HepG2 (cell line): ENCODE measurements around the gene OR10J4. TPM values are rescaled to one million over a fixed set of nuclear protein-coding genes. Genes with fewer than 3 reads are reported as not detected.

Source experiments
- ATAC-seq: fragments of 200-7000 bp; cut with Tn5 transposase; 3 replicates; pipeline ENCODE4 v1.9.1; 2020; ENCODE audit warnings: mild to moderate bottlenecking, moderate library complexity
- Bru-seq: library from RNA; stranded (reverse); fragments of 400-500 nt; gene quantifications from one replicate; lab custom pipeline; 2021; lab: Mats Ljungman, UMichigan
- BruChase-seq, 2 experiments: library from RNA; stranded (reverse); fragments of 400-500 nt; gene quantifications; one replicate each; lab custom pipeline; 2021; lab: Mats Ljungman, UMichigan
- BruUV-seq: library from RNA; stranded (reverse); fragments of 400-500 nt; replicated peaks from 2 replicates; lab custom pipeline; 2021; lab: Mats Ljungman, UMichigan
- CTCF ChIA-PET: fragments of 300-600 bp; formaldehyde crosslinking; extraction: SDS; loops from one replicate; lab custom pipeline; 2021; ENCODE audit warnings: low total read pairs, inconsistent platforms, low intra/inter-chr PET ratio; lab: Yijun Ruan, JAX
- POLR2A ChIA-PET: fragments of 350-600 bp; sonication (Branson Sonifier 250); formaldehyde crosslinking; loops from one replicate; lab custom pipeline; 2020; ENCODE audit warnings: antibody characterized with exemption, inconsistent platforms; lab: Yijun Ruan, JAX
- DNase-seq: peaks from one replicate; pipeline ENCODE4 v3.0.0-alpha.2; 2015; ENCODE audit warnings: low spot score
- FAIRE-seq: peaks from 3 replicates; lab custom pipeline; 2011; peaks lifted over from hg19 to GRCh38; lab: Jason Lieb, UNC
- H2AFZ ChIP-seq: one replicate; pipeline ENCODE4 v1.6.1; 2011; ENCODE audit warnings: low read length, inconsistent platforms
- H3K27ac ChIP-seq: fragments of 300-600 bp; 3 replicates; pipeline ENCODE4 v1.8.0; 2011; ENCODE audit warnings: mixed run types, mild to moderate bottlenecking, mixed read lengths, low read length, inconsistent platforms; ENCODE audit not compliant: insufficient read depth; ENCODE audit errors: extremely low read length
- H3K27me3 ChIP-seq, 2 experiments: fragments of 200-600 bp in 1 of 2; 2 replicates in 1 of 2; 3 replicates in 1 of 2; pipeline versions ENCODE4 v1.6.0 to v1.8.0; 2011; ENCODE audit warnings: low read length in 2 of 2, mild to moderate bottlenecking in 2 of 2, moderate library complexity in 2 of 2, inconsistent platforms in 1 of 2; ENCODE audit not compliant: insufficient read depth in 2 of 2, control insufficient read depth in 1 of 2
- H3K36me3 ChIP-seq, 2 experiments: fragments of 200-600 bp in 1 of 2; replicated peaks in 1 of 2; 2 replicates in 1 of 2; 3 replicates in 1 of 2; pipeline versions ENCODE4 v1.5.1 to v1.8.0; 2011; ENCODE audit warnings: low read length in 2 of 2, inconsistent platforms in 1 of 2; ENCODE audit not compliant: insufficient read depth in 2 of 2, control insufficient read depth in 1 of 2
- H3K4me1 ChIP-seq: 2 replicates; pipeline ENCODE4 v1.5.1; 2012; ENCODE audit warnings: low read length, inconsistent platforms; ENCODE audit not compliant: insufficient read depth
- H3K4me2 ChIP-seq: 2 replicates; pipeline ENCODE4 v1.6.0; 2011; ENCODE audit warnings: low read depth, low read length, inconsistent platforms
- H3K4me3 ChIP-seq, 3 experiments: fragments of 200-600 bp in 1 of 3; sonication (generic), shearing (Covaris generic) in 1 of 3; replicated peaks in 1 of 3; 2 replicates each; pipeline ENCODE4 v1.5.1; 2011 to 2016; ENCODE audit warnings: low read length in 3 of 3, inconsistent platforms in 2 of 3, low read depth in 2 of 3, mild to moderate bottlenecking in 2 of 3, control low read depth in 1 of 3, mixed read lengths in 1 of 3; ENCODE audit not compliant: insufficient read depth in 1 of 3
- H3K79me2 ChIP-seq: one replicate; pipeline ENCODE4 v1.6.1; 2011; ENCODE audit warnings: low read length, inconsistent platforms; ENCODE audit not compliant: insufficient read depth
- H3K9ac ChIP-seq: 2 replicates; pipeline ENCODE4 v1.6.0; 2011; ENCODE audit warnings: mild to moderate bottlenecking, low read depth, low read length, inconsistent platforms; ENCODE audit not compliant: insufficient read depth
- H3K9me3 ChIP-seq: 2 replicates; pipeline ENCODE4 v1.5.1; 2012; ENCODE audit warnings: mild to moderate bottlenecking, low read length
- H4K20me1 ChIP-seq: 2 replicates; pipeline ENCODE4 v1.6.0; 2011; ENCODE audit warnings: inconsistent platforms, mild to moderate bottlenecking, low read length, moderate library complexity; ENCODE audit not compliant: insufficient read depth
- AKAP8 ChIP-seq: sonication (generic); formaldehyde crosslinking; IDR thresholded peaks from 2 replicates; pipeline ENCODE4 v1.5.1; 2020; ENCODE audit warnings: mild to moderate bottlenecking, missing genetic modification reagents
- BHLHE40 ChIP-seq: IDR thresholded peaks from 2 replicates; pipeline ENCODE4 v1.6.1; 2011; ENCODE audit warnings: low read length, improper control_type of control experiment
- DNMT3B ChIP-seq: conservative IDR thresholded peaks from 2 replicates; pipeline ENCODE4 v1.6.1; 2016; ENCODE audit warnings: missing biosample characterization, control low read depth
- PHF5A ChIP-seq: IDR thresholded peaks from one replicate; pipeline ENCODE4 v1.6.1; 2018; ENCODE audit warnings: low read depth, missing genetic modification reagents; ENCODE audit not compliant: unreplicated experiment
- PHF8 ChIP-seq: sonication (generic); formaldehyde crosslinking; IDR thresholded peaks from 2 replicates; pipeline ENCODE4 v1.5.0; 2020; ENCODE audit warnings: missing genetic modification reagents
- PITX1 ChIP-seq: sonication (generic); formaldehyde crosslinking; IDR thresholded peaks from 2 replicates; pipeline ENCODE4 v1.5.1; 2020; ENCODE audit warnings: mild to moderate bottlenecking, missing genetic modification reagents
- REXO4 ChIP-seq: sonication (generic); formaldehyde crosslinking; IDR thresholded peaks from 2 replicates; pipeline ENCODE4 v1.8.0; 2022; ENCODE audit warnings: missing genetic modification reagents, mild to moderate bottlenecking, borderline replicate concordance
- RNF2 ChIP-seq: fragments of 450-650 bp; conservative IDR thresholded peaks from 2 replicates; pipeline ENCODE4 v1.6.1; 2016; ENCODE audit warnings: low read depth
- ZNF30 ChIP-seq: sonication (generic); formaldehyde crosslinking; IDR thresholded peaks from 2 replicates; pipeline ENCODE4 v1.5.0; 2020; ENCODE audit warnings: mild to moderate bottlenecking, missing genetic modification reagents
- ZNF660 ChIP-seq: sonication (generic); formaldehyde crosslinking; IDR thresholded peaks from 2 replicates; pipeline ENCODE4 v1.5.1; 2020; ENCODE audit warnings: mild to moderate bottlenecking, low read depth, missing genetic modification reagents, borderline replicate concordance
- ZNF780A ChIP-seq: sonication (generic); formaldehyde crosslinking; IDR thresholded peaks from 2 replicates; pipeline ENCODE4 v1.8.0; 2022; ENCODE audit warnings: mild to moderate bottlenecking, missing genetic modification reagents, moderate library complexity
- WGBS: methylation state at CpG from one replicate; pipeline ENCODE4 v1.1.6; 2017; ENCODE audit warnings: low lambda C conversion rate; 5-methylcytosine and 5-hydroxymethylcytosine counted together
- in situ Hi-C: cut with HindIII; loops from 2 replicates; pipeline ENCODE4 v1.10.0; 2017; ENCODE audit warnings: low pct_unique_long_range_greater_than_20kb; ENCODE audit not compliant: extremely low pct_ligation_motif_present
- intact Hi-C: fragments of 100-400 bp; cut with micrococcal nuclease; formaldehyde crosslinking; loops from one replicate; pipeline ENCODE4 v1.10.0; 2022; ENCODE audit not compliant: unreplicated experiment
- long read RNA-seq, 2 experiments: library from RNA in 1 of 2; library from polyadenylated mRNA in 1 of 2; stranded (forward) in 1 of 2; unstranded in 1 of 2; transcript quantifications; one replicate each; pipeline ENCODE4 v2.0.0, GENCODE V29; 2019 to 2022
- polyA minus RNA-seq, 3 experiments: library from RNA; depleted of rRNA, polyadenylated mRNA; stranded (reverse); fragments of >200 nt; gene quantifications; 2 replicates each; pipeline ENCODE4 v1.2.3, GENCODE V29; 2011; ENCODE audit warnings: low replicate concordance in 1 of 3
- polyA plus RNA-seq, 8 experiments: library from polyadenylated mRNA; depleted of rRNA in 3 of 8; stranded (reverse) in 7 of 8; unstranded in 1 of 8; fragments of >200 nt; fragmentation: Illumina TruSeq in 4 of 8; extraction: Trizol in 4 of 8; gene quantifications; 2 replicates each; pipeline versions ENCODE4 v1.2.1 to v1.2.3, GENCODE V29; 2011 to 2016; ENCODE audit warnings: low read depth in 4 of 8, missing spikeins in 1 of 8, mixed read lengths in 1 of 8; ENCODE audit not compliant: insufficient read depth in 1 of 8
- total RNA-seq, 5 experiments: library from RNA; depleted of rRNA; stranded (reverse); fragments of >200 nt; fragmentation: Illumina TruSeq; extraction: Trizol; gene quantifications; 2 replicates each; pipeline ENCODE4 v1.2.3, GENCODE V29; 2016; ENCODE audit warnings: low read depth in 1 of 5
- TF ChIP-seq, protein P1 (sequence below): sonication (generic); formaldehyde crosslinking; IDR thresholded peaks from 2 replicates; pipeline ENCODE4 v1.4.0; 2020; ENCODE audit warnings: missing genetic modification reagents, borderline replicate concordance
- TF ChIP-seq, protein P2 (sequence below): sonication (generic); formaldehyde crosslinking; IDR thresholded peaks from 2 replicates; pipeline ENCODE4 v1.4.0; 2020; ENCODE audit warnings: missing genetic modification reagents, borderline replicate concordance
- TF ChIP-seq, protein P3 (sequence below): sonication (generic); formaldehyde crosslinking; IDR thresholded peaks from 2 replicates; pipeline ENCODE4 v1.5.0; 2020; ENCODE audit warnings: mild to moderate bottlenecking, missing genetic modification reagents

OR10J4 gene
- not detected in 2 replicates for total RNA-seq (2016; rRNA removed; fragmentation: Illumina TruSeq; extraction: Trizol)
- total RNA-seq (2016; cell fraction: cytosol; rRNA removed; fragmentation: Illumina TruSeq; extraction: Trizol; ENCODE audit: low read depth): not detected in 2 replicates
- not detected in 2 replicates for total RNA-seq (2016; cell fraction: insoluble cytoplasmic fraction; rRNA removed; fragmentation: Illumina TruSeq; extraction: Trizol)
- total RNA-seq (2016; cell fraction: membrane; rRNA removed; fragmentation: Illumina TruSeq; extraction: Trizol): not detected in 2 replicates
- total RNA-seq (2016; cell fraction: nucleus; rRNA removed; fragmentation: Illumina TruSeq; extraction: Trizol): not detected in 2 replicates
- not detected in 2 replicates for polyA plus RNA-seq (2011; rRNA removed)
- not detected in 2 replicates for polyA plus RNA-seq (2011; cell fraction: cytosol; rRNA removed)
- polyA plus RNA-seq (2011; cell fraction: nucleus; rRNA removed): not detected in 2 replicates
- not detected in 2 replicates for polyA plus RNA-seq (2012)
- polyA plus RNA-seq (2016; cell fraction: cytosol; fragmentation: Illumina TruSeq; extraction: Trizol; ENCODE audit: low read depth): not detected in 2 replicates
- polyA plus RNA-seq (2016; cell fraction: insoluble cytoplasmic fraction; fragmentation: Illumina TruSeq; extraction: Trizol; ENCODE audit: low read depth): not detected in 2 replicates
- polyA plus RNA-seq (2016; cell fraction: membrane; fragmentation: Illumina TruSeq; extraction: Trizol; ENCODE audit: low read depth): not detected in 2 replicates
- not detected in 2 replicates for polyA plus RNA-seq (2016; cell fraction: nucleus; fragmentation: Illumina TruSeq; extraction: Trizol; ENCODE audit: insufficient read depth, low read depth)
- polyA minus RNA-seq (2011; rRNA and poly(A)+ RNA removed; ENCODE audit: low replicate concordance): not detected in 2 replicates
- not detected in 2 replicates for polyA minus RNA-seq (2011; cell fraction: cytosol; rRNA and poly(A)+ RNA removed)
- polyA minus RNA-seq (2011; cell fraction: nucleus; rRNA and poly(A)+ RNA removed): not detected in 2 replicates
- Bru-seq, nascent RNA: not detected
- BruChase-seq, experiment 1, labeled RNA remaining after a 6-hour chase: not detected
- not detected for BruChase-seq, experiment 2, labeled RNA remaining after a 2-hour chase
- long read RNA-seq, experiment 1: 0 reads
- long read RNA-seq, experiment 2: 0 reads

DNA sequence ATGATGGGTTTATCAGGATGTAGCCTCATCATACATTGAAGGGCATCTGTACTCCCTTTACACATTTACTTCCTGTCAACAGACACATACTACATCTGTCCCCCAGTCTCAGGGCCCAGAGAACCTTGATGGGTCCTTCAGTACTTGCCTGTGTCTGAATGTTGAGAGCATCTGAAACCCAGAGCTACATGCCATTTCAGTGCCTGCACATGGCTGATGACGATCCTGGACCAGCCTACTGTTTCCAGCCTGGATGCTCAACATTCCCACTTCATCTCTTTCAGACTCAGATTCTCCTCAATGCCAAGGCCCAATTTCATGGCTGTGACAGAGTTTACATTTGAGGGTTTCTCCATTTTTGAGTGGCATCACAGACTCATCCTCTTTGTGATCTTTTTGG, at the start of gene OR10J4:
OR10J4 (plus strand) TSS at position 301 of the 400 bp plus-strand sequence.
- POLR2A ChIA-PET: no interaction called here

More for the DNA sequence above, at the start of gene OR10J4:
- H3K9ac ChIP-seq: no peak within 1 kb of the TSS
- WGBS: 0% methylated on average over 1 of the region's 1 CpG
- intact Hi-C loops: no loop called here
- H3K27ac ChIP-seq: no peak within 1 kb of the TSS
- CTCF ChIA-PET: no interaction called here
- TF ChIP-seq AKAP8 (CRISPR knock-in tag): no peak
- TF ChIP-seq BHLHE40: no peak
- TF ChIP-seq, protein P1, sequence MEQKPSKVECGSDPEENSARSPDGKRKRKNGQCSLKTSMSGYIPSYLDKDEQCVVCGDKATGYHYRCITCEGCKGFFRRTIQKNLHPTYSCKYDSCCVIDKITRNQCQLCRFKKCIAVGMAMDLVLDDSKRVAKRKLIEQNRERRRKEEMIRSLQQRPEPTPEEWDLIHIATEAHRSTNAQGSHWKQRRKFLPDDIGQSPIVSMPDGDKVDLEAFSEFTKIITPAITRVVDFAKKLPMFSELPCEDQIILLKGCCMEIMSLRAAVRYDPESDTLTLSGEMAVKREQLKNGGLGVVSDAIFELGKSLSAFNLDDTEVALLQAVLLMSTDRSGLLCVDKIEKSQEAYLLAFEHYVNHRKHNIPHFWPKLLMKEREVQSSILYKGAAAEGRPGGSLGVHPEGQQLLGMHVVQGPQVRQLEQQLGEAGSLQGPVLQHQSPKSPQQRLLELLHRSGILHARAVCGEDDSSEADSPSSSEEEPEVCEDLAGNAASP: no peak
- TF ChIP-seq REXO4 (CRISPR knock-in tag): no peak
- TF ChIP-seq ZNF660: no peak
- no peak for TF ChIP-seq PITX1
- TF ChIP-seq, protein P2, sequence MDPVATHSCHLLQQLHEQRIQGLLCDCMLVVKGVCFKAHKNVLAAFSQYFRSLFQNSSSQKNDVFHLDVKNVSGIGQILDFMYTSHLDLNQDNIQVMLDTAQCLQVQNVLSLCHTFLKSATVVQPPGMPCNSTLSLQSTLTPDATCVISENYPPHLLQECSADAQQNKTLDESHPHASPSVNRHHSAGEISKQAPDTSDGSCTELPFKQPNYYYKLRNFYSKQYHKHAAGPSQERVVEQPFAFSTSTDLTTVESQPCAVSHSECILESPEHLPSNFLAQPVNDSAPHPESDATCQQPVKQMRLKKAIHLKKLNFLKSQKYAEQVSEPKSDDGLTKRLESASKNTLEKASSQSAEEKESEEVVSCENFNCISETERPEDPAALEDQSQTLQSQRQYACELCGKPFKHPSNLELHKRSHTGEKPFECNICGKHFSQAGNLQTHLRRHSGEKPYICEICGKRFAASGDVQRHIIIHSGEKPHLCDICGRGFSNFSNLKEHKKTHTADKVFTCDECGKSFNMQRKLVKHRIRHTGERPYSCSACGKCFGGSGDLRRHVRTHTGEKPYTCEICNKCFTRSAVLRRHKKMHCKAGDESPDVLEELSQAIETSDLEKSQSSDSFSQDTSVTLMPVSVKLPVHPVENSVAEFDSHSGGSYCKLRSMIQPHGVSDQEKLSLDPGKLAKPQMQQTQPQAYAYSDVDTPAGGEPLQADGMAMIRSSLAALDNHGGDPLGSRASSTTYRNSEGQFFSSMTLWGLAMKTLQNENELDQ (CRISPR knock-in tag): no peak
- TF ChIP-seq ZNF780A (CRISPR knock-in tag): no peak
- TF ChIP-seq PHF5A (CRISPR knock-in tag): no peak
- no peak for TF ChIP-seq PHF8 (CRISPR knock-in tag)
- TF ChIP-seq RNF2: no peak
- TF ChIP-seq, protein P3, sequence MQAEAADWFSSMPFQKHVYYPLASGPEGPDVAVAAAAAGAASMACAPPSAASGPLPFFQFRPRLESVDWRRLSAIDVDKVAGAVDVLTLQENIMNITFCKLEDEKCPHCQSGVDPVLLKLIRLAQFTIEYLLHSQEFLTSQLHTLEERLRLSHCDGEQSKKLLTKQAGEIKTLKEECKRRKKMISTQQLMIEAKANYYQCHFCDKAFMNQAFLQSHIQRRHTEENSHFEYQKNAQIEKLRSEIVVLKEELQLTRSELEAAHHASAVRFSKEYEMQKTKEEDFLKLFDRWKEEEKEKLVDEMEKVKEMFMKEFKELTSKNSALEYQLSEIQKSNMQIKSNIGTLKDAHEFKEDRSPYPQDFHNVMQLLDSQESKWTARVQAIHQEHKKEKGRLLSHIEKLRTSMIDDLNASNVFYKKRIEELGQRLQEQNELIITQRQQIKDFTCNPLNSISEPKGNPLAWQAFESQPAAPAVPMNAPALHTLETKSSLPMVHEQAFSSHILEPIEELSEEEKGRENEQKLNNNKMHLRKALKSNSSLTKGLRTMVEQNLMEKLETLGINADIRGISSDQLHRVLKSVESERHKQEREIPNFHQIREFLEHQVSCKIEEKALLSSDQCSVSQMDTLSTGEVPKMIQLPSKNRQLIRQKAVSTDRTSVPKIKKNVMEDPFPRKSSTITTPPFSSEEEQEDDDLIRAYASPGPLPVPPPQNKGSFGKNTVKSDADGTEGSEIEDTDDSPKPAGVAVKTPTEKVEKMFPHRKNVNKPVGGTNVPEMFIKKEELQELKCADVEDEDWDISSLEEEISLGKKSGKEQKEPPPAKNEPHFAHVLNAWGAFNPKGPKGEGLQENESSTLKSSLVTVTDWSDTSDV (CRISPR knock-in tag): no peak
- no peak for TF ChIP-seq ZNF30 (CRISPR knock-in tag)
- TF ChIP-seq DNMT3B (CRISPR knock-in tag): no peak
- H4K20me1 ChIP-seq: no peaks in the 10 kb centered on the region
- no TSS peak for BruUV-seq
- no peaks in the 10 kb centered on the region for H3K4me1 ChIP-seq
- peaks cover 78% of the 10 kb centered on the region for H3K9me3 ChIP-seq
- H3K79me2 ChIP-seq: no peaks in the 10 kb centered on the region
- in situ Hi-C loops: no loop called here
- DNase-seq (no peak), ATAC-seq (no peak), FAIRE-seq (no peak)
- H3K36me3 ChIP-seq: no peaks in the 10 kb centered on the region
- H3K4me2 ChIP-seq: no peak within 1 kb of the TSS
- H3K4me3 ChIP-seq: no peak within 1 kb of the TSS
- H2AFZ ChIP-seq: no peak within 1 kb of the TSS
- H3K27me3 ChIP-seq: no peaks in the 10 kb centered on the region; a peak in 1 of 5 replicates
